GM04503 (cell line): ENCODE measurements around the gene CEP126.

Experiments
- DNase-seq: peaks from one replicate; pipeline ENCODE4 v3.0.0-alpha.2; 2012; ENCODE audit warnings: low read depth

Gene CEP126, protein sequence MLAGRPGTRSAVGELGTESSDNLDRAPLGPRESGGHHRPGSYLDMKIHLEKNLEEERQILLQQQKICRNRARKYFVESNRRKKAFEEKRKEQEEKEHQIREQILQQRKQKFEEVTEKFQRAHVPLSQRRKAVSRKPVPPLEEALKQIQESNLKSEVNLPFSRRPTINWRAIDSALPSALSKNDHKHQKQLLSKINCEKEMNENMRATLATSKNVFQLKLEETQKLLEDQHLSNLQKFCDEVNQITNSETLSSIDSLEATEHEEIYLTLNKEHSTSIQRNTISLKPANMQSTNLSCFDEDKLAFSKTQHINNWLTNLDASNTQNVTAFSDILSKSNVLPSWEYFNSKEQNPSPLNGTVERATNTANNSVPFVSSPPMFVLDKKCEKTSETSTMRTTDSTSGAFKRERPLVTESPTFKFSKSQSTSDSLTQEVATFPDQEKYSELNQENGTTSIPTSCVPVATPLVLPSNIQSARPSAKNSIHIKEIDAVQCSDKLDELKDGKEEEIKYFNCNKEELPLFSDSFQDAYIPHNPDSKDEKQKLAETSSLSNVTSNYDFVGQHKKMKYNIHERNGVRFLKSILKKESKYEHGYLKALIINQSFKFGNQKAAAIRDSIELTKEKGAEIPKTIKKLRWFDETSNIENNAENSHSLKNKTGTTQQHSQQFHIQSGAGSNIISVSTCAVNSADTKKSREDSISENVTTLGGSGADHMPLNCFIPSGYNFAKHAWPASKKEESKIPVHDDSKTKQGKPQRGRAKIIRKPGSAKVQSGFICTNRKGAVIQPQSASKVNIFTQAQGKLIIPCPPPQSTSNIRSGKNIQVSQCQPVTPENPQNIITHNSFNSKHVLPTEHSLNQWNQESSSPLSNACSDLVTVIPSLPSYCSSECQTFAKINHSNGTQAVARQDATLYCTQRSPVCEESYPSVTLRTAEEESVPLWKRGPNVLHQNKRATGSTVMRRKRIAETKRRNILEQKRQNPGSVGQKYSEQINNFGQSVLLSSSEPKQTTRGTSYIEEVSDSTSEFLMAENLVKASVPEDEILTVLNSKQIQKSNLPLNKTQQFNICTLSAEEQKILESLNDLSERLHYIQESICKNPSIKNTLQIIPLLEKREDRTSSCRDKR

DNA sequence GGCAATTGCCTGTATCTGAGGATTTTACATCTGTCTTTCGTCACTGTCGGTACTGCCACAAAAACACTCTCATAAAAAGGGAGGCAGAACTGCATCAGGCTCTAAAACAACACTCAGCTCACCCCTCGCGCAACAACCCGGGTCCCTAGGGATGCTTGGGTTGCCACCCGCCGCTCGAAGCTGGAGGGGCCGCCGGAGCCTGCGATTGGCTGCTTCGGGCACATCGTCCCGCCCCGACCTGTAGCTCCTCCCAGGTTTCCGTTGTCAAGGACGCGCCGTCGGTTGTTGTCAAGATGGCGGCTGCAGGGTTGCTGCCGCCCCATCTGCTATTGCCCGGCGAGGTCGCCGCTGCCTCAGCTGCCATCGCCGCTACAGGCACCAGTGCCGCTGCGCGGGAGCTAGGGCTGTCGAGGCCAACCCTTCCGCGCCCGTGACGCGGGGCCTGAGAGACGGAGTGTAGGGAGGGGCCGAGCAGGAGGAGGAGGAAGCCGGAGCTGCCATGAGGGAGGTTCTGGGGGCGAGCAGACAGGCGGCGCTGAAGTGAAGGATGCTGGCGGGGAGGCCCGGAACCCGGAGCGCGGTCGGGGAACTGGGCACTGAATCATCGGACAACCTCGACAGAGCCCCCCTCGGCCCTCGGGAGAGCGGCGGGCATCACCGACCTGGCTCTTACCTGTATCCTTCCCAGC is at the start of gene CEP126:
CEP126 (plus strand) TSS at position 273 of the 689 bp plus-strand sequence; CDS start at position 548, 275 bp downstream.
- peak; percentile 69 for DNase-seq

DNA sequence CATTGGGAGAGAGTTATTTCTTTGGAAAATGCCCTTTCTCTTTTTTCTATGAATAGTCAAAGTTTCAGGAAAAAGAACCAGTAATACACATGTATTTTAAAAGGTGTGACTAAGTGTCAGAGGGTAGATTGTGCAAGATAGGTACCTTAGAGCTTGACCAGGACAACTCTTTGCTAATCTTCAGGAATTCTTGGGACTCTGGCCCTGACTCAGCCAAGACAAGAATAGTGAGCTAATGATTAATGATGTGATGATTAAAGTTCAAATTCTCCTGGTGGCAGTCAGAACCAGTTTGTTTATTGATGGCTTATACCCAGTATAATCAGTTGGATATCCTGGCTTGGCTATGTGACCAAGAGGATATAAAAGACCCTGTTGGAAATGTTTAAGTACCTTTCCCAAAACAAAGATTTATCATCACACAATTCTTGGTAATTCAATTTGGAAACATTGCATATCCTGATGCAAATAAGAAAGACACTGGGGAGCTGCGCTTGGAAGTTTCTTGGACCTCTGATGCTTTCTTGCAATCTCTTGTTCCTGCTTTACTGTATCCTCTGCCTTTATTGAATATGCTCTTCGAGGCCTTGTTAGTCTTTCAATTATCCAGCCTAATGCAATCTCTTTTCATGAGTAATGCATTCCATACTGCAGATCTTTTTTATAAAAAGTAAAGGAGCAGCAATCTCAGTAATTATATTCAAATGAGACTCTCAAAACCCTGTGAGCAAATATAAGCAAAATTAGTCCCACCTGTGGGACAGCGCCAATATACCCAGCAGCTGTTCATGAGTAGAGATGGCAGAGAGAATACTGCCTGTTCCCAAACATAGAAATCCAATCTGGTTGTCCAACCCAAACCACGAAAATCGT is 48.0 kb upstream of the CEP126 start:
- no peak for DNase-seq

DNA sequence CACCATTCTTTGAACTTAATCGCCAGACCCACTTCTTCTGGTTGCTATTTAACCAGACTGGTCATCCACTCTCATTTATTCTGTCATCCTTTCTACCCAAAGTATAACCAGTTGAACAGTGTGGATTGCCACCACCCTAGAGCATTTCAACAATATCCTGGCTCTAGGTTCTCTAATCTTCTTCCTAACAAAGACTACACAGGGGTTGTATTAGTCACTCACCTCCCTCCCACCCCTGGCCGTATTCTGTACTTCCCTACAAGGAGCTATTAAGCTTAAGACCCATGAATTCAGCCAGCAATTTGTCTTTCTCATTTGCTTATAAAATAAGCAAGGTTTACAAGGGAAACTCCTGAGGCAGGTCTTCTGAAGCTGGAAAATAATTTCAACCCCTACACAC is 46.9 kb upstream of the CEP126 start:
- DNase-seq, result no peak

DNA sequence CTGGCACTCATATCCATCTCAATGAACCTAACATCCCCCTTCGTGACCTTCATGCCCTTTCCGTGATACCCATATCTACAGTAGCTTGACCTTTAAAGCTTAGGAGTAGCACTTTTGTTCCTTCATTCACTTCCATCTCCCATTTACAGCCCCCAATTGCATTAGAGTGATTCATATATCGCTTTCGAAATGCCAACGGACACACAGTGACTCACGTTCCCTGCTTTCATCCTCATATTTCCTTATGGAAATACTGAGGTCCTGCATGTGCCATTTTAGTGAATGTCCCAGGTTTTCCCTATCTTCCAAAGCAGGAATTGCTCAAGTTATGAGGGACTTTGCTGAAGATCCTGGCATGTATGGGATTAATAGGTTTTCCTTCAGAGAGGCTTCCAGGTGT is 44.3 kb upstream of the CEP126 start:
- no peak for DNase-seq

DNA sequence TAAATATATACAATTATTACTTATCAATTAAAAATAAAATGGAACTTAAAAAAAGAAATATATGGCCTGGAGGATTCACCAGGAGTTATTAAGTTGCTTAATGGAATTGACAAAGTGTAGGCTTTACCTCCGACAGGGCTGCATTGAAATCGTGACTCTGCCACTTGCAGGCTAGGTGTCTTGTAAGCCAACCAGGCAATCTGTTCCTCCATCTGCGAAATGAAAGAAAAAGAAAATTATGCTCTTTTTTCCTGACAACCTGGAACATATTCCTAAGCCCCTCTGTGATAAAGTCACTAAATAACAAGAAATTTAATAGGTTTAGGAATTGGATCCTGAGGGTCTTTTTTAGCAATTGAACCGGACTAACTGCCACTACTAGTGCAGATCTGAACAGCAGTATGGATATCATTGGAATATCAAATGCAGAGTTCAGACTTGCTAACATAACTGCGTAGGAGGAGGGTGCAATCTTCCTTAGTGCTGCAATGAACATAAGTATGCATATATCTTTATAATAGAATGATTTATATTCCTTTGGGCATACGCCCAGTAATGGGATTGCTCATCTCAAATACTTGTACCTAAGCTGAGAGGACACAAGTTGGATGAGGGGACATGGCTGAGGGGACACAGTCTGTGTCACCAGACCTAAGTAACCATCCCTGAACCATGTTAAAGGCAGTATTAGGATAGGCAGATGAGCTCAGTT is 42.5 kb upstream of the CEP126 start:
- no peak for DNase-seq

DNA sequence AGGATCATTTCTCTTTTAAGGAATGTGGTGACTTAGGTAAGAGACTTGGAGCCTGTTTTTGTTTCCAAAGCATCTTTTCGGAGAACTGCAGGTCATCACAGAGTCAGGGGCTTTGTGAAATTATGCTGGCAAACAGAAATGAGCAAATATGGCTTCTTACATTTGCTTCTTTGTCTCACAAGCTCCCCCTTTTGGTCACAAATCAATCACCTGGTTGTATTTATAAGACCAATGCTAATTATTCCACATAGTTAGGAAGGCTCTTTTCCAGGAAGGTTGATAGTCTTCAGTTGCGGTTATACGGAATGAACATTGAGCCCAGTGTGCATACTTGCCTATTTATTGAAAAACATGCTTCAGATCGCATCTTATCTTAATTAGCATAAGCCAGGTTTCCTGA is 34.6 kb upstream of the CEP126 start:
- no peak for DNase-seq

GRCh38 chr11:101881586-101881985 is 33.2 kb upstream of the CEP126 start:
- DNase-seq, result no peak

GRCh38 chr11:101885631-101886030 is 29.2 kb upstream of the CEP126 start:
- no peak for DNase-seq

GRCh38 chr11:101889767-101890166 is 25.0 kb upstream of the CEP126 start:
- no peak for DNase-seq

- DNase-seq, result no peak
Measured at GRCh38 chr11:101894505-101894904, 20.3 kb upstream of the CEP126 start.

DNA sequence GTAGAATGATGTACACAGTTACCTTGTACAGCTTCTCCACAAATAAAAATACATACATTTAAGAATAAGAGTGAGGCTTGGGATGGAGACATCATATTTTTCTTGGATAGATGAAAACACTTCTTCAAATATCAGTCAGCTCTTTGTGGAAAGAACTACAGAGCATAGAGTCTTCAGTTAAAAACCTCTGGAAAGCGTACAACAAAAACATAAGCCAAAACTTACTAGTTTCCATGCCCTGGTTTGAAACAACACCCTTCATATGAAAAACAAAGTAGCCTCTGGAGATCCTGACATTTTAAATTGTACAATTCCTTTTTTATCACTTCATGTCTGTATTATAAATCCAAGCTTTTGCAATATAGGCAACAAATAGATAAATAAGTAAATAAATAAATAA is 7.0 kb upstream of the CEP126 start:
- DNase-seq, result no peak

GRCh38 chr11:101909087-101909486 is 5.7 kb upstream of the CEP126 start:
- DNase-seq, result no peak

DNA sequence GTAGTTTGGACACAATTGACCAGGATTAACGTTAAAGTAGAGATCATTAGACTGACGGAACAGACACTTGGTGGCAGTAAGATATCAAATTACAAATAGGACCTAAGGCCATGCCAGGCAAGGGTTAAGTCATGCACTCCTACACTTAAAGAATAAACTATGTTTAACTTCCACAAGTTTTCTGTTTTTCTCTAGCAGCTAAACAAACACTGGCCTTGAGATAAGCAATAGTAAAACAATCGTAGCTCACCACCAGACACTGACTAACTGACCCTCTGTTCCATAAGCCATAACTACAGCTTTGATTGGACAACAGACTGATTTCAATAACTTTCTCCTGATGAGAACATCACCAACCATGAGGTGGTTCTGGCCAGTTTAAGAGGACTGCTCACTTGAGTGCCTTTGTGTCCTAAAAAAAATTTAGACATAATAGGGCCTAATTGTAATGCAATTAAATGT is 2.0 kb upstream of the CEP126 start:
- no peak for DNase-seq

DNA sequence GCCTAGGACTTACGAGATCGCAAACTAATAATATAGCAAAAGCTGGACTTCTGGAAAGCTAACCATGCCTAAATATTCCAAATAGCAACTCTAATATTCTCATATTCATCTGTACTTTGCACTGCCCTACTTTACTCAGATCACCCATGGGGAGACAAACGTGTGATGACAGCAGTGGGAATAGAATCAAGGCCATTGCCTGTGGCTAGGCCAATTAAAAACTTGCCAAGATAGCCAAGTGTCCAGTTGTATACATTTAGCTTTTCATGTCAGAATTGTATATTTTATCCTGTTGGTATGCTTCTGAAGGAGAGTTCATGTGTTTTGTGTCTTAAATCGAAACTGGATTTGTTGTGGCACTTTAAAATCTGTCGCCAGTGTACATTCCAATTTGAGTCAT is 1.2 kb upstream of the CEP126 start:
- peak; percentile 1 for DNase-seq

DNA sequence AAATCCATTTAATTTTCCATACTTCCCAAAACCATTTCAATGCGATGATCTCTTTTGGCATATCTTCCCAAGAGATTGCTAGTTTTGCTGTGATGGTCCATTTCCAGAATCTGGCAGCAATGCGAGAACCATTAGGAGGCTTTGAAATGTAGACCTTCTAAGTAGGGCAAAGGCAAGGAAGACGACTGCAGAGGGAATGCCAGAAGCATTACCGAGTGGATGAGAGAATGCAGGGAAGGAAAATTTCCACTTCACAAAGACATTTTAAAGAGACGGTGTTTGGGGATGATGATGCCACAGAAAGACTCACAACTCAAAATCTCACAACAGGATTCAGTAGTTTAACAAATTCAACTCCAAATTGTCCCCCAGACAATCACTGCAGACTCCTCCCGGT is 471 bp upstream of the CEP126 start:
- peak; percentile 45 for DNase-seq

DNA sequence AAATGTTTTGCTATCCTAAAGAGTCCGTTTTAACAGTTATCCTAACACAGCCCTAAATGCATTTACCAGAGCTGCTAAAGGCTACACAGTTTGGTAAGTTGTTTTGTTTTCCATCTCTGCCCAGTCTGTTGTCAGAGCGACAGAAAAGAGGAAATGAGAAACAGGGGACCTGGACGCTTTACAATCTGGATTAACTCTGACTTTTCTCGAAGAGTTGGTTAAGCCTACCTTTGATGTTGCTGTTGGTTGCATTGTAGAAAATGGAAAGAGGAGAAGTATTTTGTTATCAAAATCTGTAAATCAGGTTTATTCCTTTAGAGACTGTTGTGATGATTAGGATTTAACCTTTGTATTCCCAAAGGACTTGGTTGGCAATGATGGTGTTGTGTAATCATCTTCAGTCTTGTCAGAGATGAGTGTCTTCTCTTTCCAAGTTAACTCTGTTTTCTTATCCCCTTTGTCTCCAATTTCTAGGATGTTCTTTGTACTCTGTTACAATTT is 1.0 kb downstream of the CEP126 start:
- peak; percentile 59 for DNase-seq

DNA sequence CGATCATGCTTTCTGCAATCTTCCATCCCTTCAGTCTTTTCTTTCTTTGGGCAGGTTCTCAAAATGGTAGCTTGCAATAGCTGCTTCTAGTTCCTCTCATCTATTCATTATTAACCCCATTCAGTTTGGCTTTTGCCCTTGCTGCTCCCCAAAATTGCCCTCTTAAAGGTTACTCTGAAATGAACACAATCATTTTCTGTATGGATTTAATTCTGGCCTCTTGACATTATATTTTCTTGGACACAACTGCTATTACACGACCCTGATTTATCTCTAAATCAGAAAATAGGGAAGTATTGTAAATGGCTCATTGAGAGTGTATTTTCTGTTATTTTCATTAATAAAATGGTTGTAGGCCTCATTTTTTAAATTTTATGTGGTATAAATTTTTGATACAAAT is 1.6 kb downstream of the CEP126 start, which contains the start of gene ANGPTL5:
ANGPTL5 (minus strand) TSS at position 101 of the 400 bp plus-strand sequence. CDS start 8,613 bp downstream, outside the sequence.
- no peak for DNase-seq

DNA sequence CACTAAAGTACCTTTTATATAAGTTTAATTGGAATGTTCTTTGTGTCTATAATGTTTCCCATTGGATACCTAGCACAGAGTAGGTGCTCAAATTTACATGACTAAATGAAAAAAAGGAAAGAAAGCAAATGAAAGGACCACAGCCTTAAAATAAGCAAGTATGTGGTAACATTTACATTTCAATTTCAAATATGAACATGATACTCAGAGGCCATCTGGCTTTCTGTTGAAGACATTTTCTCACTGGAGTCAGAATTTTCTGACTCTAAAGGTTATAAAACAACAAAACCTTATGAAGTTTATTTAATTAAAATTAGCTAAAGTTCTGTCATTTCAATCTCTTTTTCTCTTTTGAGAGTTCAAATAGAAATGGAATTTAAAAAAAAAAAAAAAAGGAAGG is 2.4 kb downstream of the CEP126 start:
- DNase-seq, result no peak

GRCh38 chr11:101920992-101921391 is 6.2 kb downstream of the CEP126 start:
- DNase-seq, result no peak

- DNase-seq, result no peak
Measured at GRCh38 chr11:101923554-101923953, 8.7 kb downstream of the CEP126 start.
